HG03095 (cell line): ENCODE results near the gene ZBP1.
A peak's percentile ranks its signal among the peaks of the same experiment; 100 is the strongest.

Source experiments
- ATAC-seq: cut with Tn5 transposase; IDR thresholded peaks from one replicate; pipeline ENCODE4 v1.9.1; 2021; ENCODE audit warnings: moderate library complexity; ENCODE audit not compliant: unreplicated experiment

ZBP1 gene

GRCh38 chr20:57658833-57659516, 38.7 kb upstream of the ZBP1 start:
- no peak for ATAC-seq

GRCh38 chr20:57658447-57658832, 38.2 kb upstream of the ZBP1 start:
- no peak for ATAC-seq

DNA sequence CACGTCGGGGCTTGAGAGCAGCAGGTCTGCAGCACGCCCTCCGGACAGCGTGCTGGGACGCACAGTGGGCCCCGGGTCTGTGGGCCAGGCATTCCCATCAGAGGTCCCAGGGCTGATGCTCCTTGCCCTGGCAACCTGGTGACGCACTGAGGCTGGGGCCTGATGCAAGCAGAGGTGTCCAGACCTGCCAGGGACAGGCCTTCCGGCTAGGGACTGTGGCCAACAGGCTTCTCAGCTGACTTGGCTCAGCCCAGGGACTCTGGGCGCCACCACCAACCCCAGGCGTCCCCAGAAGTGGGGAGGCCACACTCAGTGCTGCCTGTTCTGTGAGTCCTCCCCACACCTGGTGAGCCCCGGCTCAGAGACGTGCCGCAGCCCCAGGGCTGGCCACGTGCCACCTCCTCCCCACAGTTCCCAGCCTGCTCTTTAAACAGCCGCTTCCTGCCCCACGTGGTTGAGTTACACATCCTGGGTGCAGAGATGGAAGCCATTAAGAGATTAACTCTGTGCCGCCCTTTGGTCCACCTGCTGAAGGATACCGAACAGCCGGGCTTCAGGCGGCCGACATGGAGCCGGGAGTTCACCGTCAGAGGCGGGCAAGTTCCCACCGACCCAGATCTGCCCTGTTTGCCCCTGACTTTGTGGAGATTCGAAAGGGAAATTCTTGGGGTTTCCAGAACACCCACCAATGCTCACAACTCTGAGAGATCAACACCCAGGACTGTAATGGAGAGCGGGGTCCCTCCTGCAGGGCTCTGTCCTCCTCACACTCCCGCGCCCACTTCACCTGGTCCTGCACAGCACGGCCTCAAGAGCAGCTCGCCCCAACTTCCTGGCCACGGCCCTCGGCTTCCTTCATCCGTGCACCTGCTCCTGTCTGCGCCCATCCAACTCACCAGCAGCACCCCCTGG, 37.6 kb upstream of the ZBP1 start:
- no peak for ATAC-seq

GRCh38 chr20:57656821-57657534, 36.8 kb upstream of the ZBP1 start:
- no peak for ATAC-seq

- no peak for ATAC-seq
Observed at GRCh38 chr20:57656252-57656820, 36.1 kb upstream of the ZBP1 start.

DNA sequence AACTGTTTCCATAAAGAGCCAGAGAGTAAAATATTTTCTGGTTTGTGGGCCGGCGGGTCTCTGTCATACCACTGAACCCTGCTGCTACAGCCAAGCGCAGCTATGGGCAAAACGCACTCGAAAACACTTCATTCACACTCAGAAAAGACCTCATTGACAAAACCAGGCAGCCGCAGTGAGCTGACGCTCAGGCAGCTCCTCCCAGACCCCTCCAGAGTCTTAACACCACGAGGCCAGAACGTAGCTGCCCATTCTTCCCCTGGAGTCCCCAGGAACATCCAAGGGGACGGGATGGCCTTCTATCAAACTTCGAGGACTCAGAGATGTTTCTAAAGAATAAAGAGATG, 35.6 kb upstream of the ZBP1 start:
- no peak for ATAC-seq

DNA sequence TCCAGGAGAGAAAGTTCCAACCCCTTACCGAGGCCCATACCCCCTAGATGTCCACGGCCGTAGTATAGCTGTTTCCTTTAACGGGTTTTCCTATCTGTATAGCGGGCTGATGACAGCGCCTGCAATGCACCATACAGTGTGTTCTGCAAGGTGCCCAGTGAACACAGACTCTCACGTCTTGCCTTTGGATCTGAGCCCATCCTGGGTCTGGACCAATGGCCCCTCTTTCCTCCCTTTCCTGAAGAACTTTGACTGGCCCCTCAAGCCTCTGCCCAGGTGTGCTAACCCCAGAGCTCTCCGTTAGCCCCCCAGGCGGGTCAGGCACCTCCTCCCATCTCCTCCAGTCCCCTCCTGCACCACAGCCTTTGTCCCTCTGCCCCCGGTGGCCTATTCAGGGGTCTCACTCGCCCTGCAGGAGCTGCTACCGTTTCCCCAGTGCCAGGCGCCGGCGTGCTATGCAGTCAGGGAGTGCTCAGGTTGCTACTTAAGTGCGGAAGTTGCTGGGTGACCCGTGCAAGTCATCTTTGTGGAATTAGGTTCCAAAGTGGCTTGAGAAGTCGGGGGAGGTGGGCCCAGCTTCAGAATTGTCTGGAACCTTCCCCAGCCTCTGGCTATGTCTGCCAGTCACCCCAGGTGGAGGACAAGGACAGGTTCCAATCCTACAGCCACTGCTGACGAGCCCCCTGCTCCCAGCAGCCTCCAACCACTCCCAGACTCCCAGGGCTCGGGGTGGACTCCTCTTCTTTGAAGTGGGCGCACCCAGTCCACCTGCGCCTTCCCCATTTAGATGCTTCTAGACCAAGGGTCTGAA, 35.0 kb upstream of the ZBP1 start:
- ATAC-seq = no peak

DNA sequence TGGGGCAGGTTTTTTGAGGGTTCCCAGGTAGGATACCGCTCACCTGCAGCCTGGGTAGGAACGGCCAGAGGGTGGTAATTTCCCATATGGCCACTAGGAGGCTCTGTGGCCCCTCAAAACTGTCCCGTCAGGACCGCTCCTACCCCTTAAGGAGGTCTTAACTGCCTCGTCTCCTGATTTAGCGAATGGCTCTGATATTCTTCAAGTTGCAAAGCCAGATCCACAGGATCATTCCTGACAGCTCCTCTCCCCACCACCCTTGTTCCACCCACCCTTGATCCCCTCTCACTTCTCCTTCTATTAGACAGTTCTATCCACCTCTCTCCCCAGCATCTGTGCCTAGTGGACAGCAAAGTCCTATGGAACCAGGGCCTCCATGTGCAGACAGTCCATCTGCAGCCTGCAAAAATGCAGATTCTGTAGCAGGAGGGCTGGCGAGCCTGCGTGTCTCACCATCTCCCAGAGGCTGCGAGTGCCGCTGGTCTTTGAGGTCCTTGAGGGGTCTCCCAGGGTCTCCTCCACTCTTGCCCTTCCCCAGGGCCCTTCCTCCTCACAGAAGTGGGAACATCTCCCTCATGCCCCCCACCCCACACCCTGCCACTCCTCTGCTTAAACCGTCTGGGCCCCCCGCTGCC, 34.3 kb upstream of the ZBP1 start:
- ATAC-seq = peak; percentile 85

DNA sequence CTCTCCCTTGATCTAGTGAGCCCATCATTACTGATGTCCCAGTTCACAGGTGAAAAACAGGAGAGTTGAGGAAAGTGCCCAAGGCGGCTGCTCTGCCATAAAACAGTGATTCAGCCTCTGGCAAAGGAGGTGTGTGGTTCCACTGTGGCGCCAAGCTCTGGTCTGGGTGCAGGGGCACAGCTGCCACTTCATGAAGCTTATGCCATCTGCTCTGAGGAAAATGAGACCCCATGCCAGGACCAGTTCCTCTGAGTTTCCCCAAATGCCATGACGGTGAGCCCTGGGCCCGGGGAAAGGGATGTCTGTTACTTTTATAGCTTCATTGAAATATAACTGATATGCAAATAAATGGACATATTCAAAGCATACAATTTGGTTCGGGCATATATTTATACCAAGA, 33.7 kb upstream of the ZBP1 start:
- no peak for ATAC-seq

GRCh38 chr20:57653546-57653900, 33.3 kb upstream of the ZBP1 start:
- ATAC-seq = no peak

DNA sequence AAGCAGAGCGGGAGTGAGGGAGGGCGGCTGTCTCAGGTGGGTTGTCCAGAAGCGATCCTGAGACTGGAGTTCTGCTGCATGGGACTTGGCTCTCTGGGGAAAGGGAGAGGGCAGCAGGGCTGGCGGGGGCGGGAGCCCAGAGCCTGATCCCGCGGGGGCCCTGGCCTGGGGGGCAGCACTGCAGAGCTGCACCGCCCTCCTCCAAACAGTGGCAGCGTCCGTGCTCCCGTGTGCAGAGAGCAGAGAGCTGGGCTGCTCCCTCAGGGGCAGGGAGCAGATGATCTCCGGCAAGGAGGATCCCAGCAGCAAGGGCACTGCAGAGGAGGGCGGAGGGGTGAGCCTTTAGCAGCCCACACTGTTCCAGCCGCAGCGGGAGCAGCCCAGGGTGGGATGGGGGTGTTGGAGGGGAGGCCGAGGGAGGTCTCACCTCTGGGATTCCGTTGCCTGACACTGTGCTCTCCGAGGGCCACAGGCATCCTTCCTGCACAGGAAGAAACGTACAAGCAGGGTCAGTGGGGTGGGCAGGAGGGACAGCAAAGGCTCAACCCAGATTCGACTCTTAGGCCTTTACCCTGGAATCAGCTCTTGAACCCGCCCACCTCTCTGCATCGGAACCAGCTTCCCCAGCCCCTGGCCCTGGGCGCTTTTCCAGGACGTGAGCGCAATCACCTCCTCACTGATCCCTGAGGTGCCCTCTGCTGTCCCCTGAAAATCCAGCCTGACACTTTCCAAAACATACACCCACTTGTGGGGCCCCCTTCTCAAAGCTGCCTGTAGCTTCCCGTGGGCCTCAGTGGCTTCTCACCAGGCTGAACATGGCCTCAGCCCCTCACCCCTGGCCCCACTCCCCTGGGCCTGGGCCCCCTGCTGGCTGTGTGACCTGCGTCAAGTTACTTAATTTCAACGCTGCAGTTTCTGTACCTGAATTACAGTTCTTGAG, 32.6 kb upstream of the ZBP1 start:
- no peak for ATAC-seq

DNA sequence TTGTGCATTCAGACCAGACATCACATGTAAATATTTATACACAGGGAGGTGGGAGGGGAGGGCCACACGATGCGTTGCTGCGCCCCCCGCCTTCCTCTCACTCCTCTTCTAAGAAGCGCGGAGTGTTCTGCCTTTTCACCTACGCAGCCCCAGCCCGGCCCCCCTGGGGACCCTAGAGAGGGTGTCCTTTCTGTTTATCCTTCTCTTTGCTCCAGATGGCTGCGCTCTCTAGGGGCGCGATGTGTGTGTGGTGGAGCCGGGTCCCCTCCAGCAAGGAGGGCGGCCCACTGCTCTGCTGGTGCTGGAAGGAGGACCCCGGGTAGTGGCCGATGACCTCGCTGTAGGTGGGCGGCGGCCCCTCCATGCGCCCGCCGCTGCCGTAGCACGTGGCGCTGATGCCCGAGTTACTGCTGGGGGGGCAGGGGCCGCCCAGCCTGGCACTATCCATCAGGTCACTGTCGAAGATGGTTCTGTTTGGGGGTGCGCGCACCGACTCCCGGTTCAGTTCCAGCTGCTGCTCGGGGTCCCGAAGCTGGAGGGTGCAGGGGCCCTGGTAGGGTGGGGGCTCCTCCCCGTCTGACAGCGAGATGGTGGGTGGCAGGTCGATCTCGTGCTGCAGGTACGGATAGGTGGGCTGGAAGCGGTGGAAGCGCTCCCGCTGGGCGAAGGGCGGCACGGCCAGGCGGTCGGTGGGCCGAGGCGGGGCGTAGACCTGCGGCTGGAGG, 31.8 kb upstream of the ZBP1 start:
- no peak for ATAC-seq

- ATAC-seq = no peak
Observed at GRCh38 chr20:57650756-57651483, 30.7 kb upstream of the ZBP1 start.

DNA sequence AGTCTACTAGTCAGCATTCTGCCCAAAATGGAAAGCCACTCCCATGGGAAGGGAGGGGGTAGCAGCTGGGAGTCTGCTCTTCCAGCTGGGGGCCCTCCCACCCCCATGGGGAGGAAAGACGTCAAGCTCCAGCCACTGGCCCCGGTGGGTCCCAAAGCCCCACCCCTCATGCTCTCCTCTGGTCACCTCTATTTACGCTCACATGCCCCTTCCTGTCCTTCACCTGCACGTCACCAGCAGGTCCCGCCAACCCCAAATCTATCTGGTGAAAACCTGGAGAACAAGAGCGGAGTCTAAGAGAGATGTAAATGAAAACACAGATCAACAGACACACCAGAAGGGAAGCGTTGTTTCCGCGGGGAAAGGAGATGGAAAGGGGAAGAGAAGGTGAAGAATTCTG, 30.0 kb upstream of the ZBP1 start:
- ATAC-seq = no peak

- ATAC-seq = no peak
Observed at GRCh38 chr20:57649617-57650015, 29.4 kb upstream of the ZBP1 start.

DNA sequence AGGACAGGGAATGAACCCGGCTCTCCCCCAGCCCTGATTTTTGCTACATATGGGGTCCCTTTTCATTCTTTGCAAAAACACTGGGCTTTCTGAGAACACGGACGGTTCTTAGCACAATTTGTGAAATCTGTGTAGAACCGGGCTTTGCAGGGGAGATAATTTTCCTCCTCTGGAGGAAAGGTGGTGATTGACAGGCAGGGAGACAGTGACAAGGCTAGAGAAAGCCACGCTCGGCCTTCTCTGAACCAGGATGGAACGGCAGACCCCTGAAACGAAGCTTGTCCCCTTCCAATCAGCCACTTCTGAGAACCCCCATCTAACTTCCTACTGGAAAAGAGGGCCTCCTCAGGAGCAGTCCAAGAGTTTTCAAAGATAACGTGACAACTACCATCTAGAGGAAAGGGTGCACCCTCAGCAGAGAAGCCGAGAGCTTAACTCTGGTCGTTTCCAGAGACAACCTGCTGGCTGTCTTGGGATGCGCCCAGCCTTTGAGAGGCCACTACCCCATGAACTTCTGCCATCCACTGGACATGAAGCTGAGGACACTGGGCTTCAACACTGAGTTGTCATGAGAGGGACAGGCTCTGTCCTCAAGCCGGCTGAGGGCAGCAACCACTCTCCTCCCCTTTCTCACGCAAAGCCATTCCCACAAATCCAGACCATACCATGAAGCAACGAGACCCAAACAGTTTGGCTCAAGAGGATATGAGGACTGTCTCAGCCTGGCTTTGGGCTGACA, 28.8 kb upstream of the ZBP1 start:
- no peak for ATAC-seq
